Left forelimb (tissue), 1 donor: ENCODE measurements around the gene FAM83E.
"Not testable (repeated sequence)": the region's sequence is repeated elsewhere in the genome, so short reads cannot be mapped to it uniquely, and the experiment has no call there.

ENCODE experiments used
- DNase-seq: peaks from one replicate; pipeline ENCODE4 v3.0.0-alpha.2; 2018; ENCODE audit warnings: low spot score

The FAM83E gene

DNA sequence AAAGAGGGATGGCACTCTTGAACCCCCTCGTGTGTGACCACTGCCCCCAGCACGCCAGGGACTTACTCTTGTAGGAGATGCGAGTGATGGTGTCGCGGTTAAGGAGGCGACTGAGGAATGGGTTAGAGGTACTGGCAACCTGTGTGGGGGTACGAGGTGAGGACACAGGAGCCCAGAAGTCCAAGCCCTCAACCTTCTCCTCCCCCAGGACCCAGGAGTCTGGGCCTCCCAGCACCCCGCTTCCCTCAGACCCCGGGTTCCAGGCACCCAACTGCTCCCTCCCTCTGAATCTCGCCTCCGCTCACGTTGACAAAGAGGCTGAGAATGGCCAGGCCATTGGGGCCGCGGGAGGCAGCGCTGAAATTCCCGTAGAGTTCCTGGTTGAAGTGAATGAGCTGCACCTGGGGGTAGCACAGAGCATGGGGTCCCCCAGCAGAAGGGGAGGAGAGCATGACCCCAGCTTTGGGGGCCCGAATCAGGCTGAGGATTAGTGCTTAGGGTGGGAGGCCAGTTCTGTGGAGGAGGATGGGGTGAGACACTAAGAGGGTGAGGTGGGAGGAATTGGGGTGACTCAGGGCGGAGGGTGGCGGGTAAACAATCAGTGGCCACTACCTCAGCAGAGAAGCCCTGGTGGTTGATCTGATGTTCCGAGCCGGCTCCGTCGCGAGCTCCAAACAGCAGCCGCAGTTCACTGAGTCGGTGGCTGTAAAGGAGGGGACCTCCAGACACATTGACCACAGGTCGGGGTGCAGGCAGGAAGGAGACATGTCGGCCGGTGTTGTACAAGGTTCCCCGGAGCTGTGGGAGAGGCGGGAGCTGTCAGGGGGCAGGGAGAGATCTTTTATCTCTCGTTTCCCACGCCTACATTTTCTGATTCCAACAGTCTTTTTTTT is 24.9 kb upstream of the FAM83E start:
- DNase-seq: no peak

DNA sequence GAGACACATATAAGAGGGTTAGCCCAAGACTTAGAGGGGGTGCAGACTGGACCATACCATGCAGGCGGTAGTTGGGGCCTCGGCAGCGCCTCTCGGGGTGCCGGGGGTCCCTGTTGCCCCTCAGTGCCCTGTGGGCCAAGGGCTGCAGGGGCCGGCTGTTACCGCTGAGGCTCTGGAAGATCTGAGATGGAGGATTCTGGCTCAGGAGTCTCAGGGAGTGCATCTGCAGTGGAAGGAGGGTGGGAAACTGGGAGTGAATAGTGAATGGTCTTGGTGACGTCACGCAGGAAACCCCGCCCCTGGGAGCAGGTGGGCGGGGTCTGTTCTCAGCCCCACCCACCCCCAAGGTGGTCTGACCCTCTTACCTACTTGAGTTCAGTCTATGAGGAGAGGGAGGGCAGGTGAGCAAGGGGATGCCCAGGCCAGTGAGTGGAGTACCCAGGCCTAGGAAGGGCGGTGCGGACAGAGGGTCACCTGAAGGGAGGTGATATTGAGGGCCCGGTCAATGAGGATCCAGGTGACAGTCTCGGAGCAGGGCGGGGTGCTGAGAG is 24.0 kb upstream of the FAM83E start:
- DNase-seq: no peak

DNA sequence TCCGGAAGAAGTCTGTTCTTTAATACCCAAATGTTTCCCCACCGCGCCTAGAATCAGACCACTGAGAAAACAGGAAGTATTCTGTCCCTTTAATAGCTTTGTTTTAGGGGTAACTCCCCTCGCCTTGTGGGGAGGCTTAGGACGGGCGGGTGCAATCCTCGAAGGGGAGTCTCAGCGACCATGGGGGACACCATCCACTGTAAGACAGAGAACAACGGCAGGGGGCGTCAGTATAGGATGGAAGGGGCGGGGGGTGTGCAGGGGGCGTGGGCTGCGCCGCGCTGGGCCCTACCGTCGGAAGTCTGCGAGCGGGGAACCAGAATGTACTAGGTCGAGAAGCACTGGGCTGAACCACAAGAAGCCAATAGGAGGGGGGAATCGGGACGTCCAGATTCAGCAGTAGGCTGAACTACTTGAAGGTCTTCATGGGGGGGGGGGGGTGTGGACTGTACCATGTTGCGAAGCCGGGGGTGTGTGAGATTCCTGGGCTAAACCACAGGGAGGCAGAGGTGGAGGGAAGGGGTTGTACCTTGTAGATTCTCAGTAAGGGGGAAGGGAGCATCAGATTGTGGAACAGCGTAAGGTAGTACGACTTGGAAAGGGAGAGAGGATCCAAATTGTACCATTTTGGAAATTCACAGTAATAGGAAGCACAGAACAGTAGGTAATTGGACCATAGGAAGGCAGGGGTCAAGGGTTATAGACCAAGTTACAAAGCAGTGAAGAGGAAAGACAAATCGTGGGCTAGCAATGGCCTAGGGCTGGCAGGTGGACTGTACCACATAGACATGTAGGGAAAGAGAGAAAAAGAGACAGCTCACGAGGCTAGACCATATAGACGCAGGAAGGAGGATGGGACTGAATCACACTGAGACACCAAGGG is 23.3 kb upstream of the FAM83E start:
- peak; percentile 88 for DNase-seq

DNA sequence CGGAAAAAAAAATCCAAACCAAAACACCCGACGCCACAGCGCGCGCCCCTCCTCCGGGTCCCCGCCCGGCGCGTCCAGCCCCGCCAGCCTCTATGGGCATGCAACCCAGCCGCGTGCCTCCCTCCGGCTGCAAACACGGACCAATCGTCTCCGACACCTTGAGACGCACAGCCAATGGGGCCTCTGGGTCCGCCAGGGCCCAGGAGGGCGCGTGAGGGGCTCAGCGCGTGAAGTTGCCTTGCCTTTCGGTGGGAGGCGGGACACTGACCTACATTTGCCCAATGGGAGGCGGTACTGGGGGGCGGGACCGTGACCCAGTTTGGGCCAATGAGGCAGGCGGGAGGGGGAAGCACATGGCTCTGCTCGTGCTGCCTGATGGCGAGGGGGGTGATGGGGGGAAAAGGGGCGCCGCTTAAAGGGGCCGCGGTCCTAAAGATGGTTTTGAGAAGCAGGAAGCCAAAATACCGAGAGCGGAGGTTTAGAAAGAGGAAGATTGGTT is 22.6 kb upstream of the FAM83E start:
- DNase-seq: peak; percentile 99

DNA sequence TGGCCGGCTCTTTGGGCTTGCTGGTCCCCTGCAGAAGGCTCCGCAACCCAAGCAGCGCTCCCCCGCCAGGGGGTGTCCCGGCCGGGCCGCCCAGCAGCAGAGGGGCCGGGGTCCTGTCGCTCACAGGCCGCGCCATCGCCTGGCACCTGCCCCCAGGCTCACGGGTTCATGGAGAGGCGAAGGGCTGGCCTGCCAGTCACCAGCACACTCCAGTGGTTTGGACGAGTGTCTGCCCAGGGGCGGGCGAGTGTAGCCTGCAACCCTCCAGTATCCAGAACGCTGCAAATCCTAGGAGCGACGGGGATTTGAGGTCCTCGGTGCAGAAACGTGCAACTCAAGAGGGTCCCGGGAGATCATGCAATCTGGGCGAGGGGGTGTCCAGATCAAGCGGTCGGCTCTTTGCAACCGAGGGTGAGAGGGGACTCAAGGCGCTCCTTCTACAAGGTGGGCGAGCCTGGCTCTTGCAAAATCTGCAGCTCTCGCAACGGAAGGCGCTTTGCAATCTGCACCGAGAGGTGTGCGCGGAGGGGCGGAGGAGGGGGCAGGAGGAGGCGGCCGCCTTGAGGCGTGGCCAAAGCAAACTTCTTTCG is 22.1 kb upstream of the FAM83E start, which contains the start of gene DBP:
DBP (minus strand) TSS at position 521 of the 590 bp plus-strand sequence; CDS start at position 136, 385 bp downstream.
- DNase-seq: no peak

DNA sequence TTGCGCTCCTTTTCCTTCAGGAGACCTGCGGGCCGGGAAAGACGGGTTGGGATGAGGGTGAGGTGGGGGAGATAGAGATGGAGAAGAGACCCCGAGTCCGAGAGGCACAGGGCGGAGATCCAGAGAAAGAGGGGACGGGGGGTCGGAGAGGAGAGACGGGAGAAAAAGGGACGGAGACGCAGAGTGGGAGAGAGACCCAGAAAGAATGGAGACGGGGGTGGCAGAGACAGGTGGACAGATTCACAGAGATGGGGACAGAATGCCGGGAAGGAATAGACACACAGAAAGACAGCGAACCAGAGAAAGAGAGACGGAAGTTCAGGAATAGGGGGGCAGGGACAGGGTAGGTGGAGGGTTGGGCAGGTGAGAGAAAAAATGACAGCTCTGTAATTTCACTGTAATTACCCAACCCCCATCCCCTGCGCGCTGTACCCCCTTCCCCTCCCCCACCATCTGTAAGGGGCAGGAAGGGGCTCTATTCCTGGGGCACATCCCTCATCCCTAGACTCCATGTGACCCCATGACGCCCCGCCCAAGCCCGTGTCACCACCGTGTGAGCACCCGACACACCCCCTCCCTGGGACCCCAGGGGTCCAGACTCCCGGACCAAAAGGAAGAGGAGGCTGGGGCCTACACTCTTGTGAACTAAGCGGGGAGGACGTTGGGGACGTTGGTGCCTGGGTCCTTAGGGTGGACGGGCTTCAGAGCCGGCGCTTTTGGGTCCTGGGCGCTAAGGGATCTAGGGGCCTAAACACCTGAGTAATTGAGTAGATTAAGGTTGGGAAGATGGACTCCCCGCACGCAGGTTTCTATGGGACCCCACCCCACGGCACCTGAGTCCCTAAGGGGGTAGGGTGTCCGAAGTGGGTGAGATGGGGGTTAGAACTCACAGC is 21.3 kb upstream of the FAM83E start:
- no peak for DNase-seq

DNA sequence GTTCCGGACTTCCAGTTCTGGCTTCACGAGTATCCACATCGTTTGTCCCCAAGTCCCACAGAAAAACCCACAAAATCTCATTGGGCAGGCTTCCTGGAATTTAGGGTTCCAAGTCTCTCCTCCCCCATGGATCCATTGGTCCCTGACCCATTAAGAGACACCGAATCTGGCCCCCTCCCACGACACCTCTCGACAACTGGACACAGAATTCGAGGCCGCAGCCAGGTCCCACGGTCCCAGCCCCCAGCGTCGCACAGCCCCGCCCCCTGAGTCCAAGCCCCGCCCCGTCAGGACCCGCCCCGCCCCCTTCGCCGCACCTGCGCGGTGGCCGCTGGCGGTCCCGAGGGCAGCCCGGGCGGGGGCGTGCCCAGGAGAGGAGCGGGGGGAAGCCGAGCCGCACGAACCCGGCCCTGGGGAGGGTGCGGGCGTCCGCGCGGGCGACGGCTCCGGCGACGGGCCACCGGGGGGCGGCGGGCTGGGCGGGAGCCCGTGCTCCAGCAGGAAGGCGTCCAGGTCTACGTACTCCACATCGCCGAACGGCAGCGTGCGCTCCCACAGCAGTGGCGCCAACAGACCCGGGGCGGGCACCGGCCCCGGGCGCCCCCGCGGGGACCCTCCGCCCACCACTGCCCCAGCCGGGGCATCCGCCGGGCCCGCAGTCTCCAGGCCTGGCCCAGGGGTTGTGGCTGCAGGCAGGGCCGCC is 20.5 kb upstream of the FAM83E start:
- no peak for DNase-seq

DNA sequence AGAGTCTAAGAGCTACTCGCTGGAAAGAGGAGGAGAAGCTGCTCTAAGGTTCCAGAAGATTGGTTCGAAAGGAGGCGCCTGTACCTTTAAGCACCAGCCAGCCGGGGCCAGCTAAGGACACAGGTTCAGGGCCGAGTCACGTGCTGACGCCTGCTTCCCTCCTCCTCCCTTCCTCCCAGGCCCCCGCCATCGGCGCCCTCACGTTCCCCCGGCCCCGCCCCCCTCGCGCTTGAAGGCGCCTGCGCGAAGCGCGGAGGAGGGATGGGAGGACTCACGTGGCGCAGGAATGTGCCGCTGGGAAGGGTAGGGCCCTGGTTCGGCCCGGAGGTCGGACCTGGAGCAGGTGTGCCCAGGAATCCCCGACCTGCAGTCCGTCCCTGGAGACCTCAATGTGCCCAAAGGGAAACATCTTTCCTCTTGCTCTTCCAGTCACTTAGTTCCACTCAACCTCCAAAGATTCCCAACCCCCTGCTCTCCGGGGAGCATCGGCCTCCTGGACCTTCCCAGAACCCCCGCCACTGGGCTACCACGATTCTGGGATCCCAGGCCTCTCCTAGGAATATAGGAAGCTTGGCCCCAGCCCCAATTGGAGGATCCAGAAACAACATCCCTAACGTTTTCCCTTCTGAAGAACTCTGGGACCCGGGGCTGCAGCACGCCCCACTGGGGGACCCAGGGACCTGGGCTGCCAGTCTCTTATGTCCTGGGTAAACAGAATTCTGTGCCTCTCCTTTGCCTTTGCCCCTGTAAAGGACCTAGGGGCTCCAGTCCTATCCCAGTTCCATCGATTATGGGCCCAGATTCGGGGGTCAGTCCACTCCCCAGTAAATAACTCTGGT is 19.8 kb upstream of the FAM83E start:
- DNase-seq: peak; percentile 93

DNA sequence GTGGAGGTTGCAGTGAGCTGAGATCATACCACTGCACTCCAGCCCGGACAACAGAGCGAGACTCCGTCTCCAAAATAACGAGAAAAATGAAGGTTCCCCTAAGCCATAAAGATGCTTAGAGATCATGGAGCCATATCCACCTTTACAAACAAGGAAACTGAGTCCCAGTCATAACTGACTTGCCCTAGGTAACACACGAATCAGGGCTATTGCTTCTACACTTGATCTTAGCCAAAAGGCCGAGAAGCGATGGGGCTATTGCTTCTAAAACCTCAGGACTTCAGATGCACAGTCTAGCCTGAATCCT is 19.1 kb upstream of the FAM83E start:
- DNase-seq: no peak

DNA sequence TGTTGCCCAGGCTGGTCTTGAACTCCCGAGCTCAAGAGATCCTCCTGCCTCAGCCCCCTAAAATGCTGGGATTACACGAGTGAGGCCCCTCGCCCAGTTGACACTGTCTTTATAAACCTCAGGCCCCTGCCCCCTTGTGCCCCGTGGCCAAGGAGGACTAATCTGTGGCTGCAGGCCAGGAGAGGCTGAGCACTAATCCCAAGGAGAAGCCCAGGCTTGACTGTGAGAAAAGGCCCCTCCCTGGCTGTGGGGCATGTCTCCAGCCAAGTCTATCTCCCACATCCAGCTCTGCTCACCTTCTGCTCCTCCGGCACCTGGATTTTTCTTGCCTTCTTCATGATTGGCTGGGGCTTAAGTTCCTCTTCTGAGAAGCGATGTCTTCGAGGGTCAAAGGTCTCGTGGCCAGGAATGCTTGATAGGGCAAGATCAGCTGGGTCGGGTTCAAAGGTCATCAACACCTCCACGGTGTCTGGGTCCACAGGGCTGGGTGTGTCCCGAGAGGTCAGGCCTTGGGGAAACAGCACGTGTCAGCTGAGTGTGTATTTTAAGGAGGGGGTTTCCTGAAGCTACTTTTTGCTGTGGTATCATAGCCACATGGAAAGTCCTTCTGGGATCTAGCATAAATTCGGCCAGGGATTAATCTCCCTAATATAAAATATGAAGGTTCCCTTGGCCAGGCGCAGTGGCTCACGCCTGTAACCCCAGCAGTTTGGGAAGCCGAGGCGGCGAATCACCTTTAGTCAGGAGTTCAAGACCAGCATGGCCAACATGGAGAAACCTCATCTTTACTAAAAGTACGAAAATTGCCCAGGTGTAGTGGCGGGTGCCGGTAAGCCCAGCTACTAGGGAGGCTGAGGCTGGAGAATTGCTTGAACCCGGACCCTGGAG is 18.5 kb upstream of the FAM83E start:
- no peak for DNase-seq

DNA sequence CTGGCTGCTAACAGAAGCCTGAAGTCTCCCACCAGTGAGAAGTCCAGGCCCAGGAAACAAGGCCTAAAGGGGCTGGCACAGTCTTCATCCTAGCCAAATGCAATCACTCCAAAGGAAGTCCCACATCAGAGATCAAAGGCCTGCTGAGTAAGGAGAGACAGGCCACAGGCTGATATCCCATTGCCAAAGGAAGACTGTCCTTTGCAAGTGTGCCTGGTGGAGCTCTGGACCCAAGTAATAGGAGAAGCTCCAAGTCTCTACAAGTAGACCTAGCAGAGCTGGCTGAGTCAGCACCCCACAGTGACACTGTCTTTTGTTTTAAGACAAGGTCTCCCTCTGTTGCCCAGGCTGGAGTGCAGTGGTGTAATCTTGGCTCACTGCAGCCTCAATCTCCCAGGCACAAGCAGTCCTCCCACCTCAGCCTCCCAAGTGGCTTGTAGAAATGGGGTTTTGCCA is 17.8 kb upstream of the FAM83E start:
- no peak for DNase-seq

DNA sequence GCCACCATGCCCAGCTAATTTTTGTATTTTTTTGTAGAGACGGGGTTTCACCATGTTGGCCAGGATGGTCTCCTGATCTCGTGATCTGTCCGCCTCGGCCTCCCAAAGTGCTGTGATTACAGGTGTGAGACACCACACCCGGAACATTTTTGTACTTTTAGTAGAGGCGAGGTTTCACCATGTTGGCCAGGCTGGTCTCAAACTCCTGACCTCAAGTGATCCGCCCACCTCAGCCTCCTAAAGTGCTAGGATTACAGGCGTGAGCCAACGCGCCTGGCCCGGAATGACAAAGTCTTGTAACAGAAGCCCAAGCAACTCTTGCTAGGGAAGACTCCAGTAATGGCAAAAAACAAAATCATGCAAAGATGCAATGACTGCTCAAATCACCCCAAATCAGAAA is 17.4 kb upstream of the FAM83E start:
- DNase-seq: not testable (repeated sequence)

DNA sequence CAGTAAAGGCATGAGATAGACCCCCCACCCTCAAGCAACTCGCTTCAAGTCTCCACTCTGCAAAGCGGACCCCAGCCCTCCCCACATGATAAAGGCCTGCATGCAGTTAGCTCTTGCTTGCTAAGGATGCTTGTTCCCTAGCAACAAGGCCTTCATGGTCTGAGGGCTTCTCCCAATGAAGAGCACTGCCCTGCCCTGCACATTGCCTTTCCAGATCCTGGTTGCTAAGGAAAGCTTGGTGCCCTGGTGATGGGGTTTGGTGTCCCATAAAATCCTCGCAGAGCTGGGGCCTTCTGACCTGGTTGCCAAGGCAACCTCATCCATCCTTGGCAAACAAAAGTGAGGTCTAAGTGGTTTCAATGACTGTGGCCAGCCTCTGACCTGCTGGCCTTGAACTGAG is 16.3 kb upstream of the FAM83E start:
- DNase-seq: no peak

DNA sequence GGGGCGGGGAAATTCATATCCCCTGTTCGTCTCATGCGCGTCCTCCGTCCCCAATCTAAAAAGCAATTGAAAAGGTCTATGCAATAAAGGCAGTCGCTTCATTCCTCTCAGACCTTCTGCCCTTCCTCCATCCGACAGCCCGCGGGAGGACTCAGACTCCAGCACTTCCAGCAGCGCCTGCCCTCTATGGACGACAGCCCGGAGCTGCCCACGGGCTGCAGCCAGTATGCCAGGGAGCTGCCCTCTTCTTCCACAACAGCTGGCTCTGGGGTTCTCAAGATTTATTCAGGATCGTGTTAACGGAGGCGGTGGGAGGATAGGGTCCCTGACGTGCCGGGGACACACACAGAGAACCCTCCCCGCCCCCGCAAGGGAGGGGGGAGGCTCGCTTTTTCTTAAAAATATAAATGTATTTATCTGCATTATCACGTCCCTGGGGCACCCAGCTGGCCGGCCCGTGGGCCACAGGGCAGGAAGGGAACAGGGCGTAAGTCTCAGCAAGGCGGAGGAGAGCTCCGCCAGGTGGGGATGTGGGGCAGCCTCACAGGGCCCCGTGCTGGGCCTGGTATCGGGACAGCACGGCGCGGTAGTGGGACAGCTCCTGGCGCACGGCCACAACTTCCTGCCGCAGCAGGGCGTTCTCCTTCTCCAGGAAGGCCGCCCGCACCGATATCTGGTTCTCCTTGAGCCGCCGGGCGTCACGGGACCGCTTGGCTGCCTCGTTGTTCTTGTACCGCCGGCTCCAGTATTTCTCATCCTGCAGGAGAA is 15.6 kb upstream of the FAM83E start:
- no peak for DNase-seq

DNA sequence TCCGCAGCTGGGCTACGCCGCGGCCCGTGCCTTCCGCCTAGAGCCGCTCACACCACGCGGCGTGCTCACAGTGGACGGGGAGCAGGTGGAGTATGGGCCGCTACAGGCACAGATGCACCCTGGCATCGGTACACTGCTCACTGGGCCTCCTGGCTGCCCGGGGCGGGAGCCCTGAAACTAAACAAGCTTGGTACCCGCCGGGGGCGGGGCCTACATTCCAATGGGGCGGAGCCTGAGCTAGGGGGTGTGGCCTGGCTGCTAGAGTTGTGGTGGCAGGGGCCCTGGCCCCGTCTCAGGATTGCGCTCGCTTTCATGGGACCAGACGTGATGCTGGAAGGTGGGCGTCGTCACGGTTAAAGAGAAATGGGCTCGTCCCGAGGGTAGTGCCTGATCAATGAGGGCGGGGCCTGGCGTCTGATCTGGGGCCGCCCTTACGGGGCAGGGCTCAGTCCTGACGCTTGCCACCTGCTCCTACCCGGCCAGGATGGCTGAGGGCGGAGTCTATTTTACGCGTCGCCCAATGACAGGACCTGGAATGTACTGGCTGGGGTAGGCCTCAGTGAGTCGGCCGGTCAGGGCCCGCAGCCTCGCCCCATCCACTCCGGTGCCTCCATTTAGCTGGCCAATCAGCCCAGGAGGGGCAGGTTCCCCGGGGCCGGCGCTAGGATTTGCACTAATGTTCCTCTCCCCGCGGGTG is 14.9 kb upstream of the FAM83E start:
- DNase-seq: no peak

DNA sequence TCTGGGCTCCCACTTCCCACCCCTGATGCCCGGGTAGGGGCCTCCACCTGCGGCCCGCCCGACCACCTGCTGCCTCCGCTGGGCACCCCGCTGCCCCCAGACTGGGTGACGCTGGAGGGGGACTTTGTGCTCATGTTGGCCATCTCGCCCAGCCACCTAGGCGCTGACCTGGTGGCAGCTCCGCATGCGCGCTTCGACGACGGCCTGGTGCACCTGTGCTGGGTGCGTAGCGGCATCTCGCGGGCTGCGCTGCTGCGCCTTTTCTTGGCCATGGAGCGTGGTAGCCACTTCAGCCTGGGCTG is 14.4 kb upstream of the FAM83E start:
- no peak for DNase-seq
